NOMO-1 treated with DMSO at 0.1 percent for 48 hours (cell line): ENCODE measurements around the gene ARL16.

Experiments used
- DNase-seq: peaks from one replicate; lab custom pipeline; 2025; ENCODE audit not compliant: unreplicated experiment; lab: John Stamatoyannopoulos, UW

Gene ARL16

GRCh38 chr17:81713004-81713555, 29.5 kb upstream of the ARL16 start:
- no peak for DNase-seq

- no peak for DNase-seq
Observed at GRCh38 chr17:81712468-81713003, 28.9 kb upstream of the ARL16 start.

- DNase-seq = peak; percentile 63
Observed at GRCh38 chr17:81711814-81712467, 28.3 kb upstream of the ARL16 start, which contains the start of gene SLC25A10. TSS of gene SLC25A10 (plus strand) at chr17:81712284. CDS start at chr17:81712427, 143 bp downstream.

- DNase-seq = peak; percentile 36
Observed at GRCh38 chr17:81710514-81711308, 27.1 kb upstream of the ARL16 start.

- no peak for DNase-seq
Observed at GRCh38 chr17:81708739-81709185, 25.2 kb upstream of the ARL16 start.

GRCh38 chr17:81707725-81708646, 24.4 kb upstream of the ARL16 start:
- DNase-seq = no peak

GRCh38 chr17:81706757-81707624, 23.4 kb upstream of the ARL16 start:
- no peak for DNase-seq

GRCh38 chr17:81706232-81706611, 22.6 kb upstream of the ARL16 start:
- DNase-seq = no peak

GRCh38 chr17:81705518-81706231, 22.1 kb upstream of the ARL16 start:
- no peak for DNase-seq

- no peak for DNase-seq
Observed at GRCh38 chr17:81703747-81704654, 20.4 kb upstream of the ARL16 start.

- DNase-seq = peak; percentile 90
Observed at GRCh38 chr17:81702934-81703746, 19.5 kb upstream of the ARL16 start, which contains the start of gene MRPL12. TSS of gene MRPL12 (plus strand) at chr17:81703367. CDS start at chr17:81703502, 135 bp downstream.

- no peak for DNase-seq
Observed at GRCh38 chr17:81701288-81702071, 17.9 kb upstream of the ARL16 start.

GRCh38 chr17:81700353-81701287, 17.0 kb upstream of the ARL16 start:
- DNase-seq = no peak

- no peak for DNase-seq
Observed at GRCh38 chr17:81697261-81698044, 13.9 kb upstream of the ARL16 start.
